ENCODE results near the gene PAEP. TPM values are rescaled to one million over a fixed set of nuclear protein-coding genes. Genes with fewer than 3 reads are reported as not detected.

Gene PAEP
- total RNA-seq, 1 experiment from 2014 or later: not detected

DNA sequence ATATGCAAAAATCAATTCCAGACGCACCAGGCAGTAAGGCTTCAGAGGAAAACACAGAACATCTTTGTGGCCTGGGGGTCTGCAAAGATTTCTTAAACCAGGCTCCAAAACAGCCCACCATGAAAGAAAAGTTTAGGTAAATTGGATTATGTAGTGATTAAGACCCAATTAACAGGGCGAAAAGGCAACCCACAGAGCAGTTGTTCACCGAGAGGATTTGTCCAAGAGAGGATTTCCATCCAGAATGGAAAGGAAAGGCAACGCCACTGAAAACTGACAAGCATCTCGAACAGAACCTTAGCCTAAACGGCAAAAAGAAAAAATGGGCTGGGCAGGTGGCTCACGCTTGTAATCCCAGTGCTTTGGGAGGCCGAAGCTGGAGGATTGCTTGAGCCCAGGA is 40.4 kb downstream of the PAEP start:
- no peak for TF ChIP-seq CTCF (IDR thresholded peaks at IDR 0.05)
- no peak for TF ChIP-seq POLR2AphosphoS5 (IDR thresholded peaks at IDR 0.05; ENCODE audit: low read depth, low read length)
- TF ChIP-seq TCF7L2 (IDR thresholded peaks at IDR 0.05; ENCODE audit: low read depth, low read length): no peak
- TF ChIP-seq, protein P1, sequence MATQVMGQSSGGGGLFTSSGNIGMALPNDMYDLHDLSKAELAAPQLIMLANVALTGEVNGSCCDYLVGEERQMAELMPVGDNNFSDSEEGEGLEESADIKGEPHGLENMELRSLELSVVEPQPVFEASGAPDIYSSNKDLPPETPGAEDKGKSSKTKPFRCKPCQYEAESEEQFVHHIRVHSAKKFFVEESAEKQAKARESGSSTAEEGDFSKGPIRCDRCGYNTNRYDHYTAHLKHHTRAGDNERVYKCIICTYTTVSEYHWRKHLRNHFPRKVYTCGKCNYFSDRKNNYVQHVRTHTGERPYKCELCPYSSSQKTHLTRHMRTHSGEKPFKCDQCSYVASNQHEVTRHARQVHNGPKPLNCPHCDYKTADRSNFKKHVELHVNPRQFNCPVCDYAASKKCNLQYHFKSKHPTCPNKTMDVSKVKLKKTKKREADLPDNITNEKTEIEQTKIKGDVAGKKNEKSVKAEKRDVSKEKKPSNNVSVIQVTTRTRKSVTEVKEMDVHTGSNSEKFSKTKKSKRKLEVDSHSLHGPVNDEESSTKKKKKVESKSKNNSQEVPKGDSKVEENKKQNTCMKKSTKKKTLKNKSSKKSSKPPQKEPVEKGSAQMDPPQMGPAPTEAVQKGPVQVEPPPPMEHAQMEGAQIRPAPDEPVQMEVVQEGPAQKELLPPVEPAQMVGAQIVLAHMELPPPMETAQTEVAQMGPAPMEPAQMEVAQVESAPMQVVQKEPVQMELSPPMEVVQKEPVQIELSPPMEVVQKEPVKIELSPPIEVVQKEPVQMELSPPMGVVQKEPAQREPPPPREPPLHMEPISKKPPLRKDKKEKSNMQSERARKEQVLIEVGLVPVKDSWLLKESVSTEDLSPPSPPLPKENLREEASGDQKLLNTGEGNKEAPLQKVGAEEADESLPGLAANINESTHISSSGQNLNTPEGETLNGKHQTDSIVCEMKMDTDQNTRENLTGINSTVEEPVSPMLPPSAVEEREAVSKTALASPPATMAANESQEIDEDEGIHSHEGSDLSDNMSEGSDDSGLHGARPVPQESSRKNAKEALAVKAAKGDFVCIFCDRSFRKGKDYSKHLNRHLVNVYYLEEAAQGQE (IDR thresholded peaks at IDR 0.05; ENCODE audit: insufficient read depth in 1 of 2, low read depth in 2 of 2, low read length in 1 of 2): no peak
- TF ChIP-seq SIN3A (IDR thresholded peaks at IDR 0.05; ENCODE audit: borderline replicate concordance, insufficient read depth, low read depth, low read length): no peak
- Histone ChIP-seq H3K4me1 (ENCODE audit: control insufficient read depth, insufficient read depth, low read length) (no peaks in the 10 kb centered on the region), H3K9me3 (ENCODE audit: control insufficient read depth, insufficient read depth, low read depth, low read length) (no peaks in the 10 kb centered on the region), H3K4me3 (ENCODE audit: low read depth in 2 of 2, low read length in 2 of 2) (no peak overlapping the region), H3K36me3 (ENCODE audit: control insufficient read depth, insufficient read depth, low read length) (no peaks in the 10 kb centered on the region), H3K27me3 (ENCODE audit: control insufficient read depth, insufficient read depth, low read length) (no peaks in the 10 kb centered on the region), H3K27ac (ENCODE audit: low read length) (no peak overlapping the region)
- in situ Hi-C loops (cut with HindIII; ENCODE audit: low pct_unique_long_range_greater_than_20kb, low sequenced_read_pairs) (no loop called here), intact Hi-C loops (cut with micrococcal nuclease; ENCODE audit: unreplicated experiment) (no loop called here)
- ChIA-PET CTCF (interaction anchor here (0.7 kb wide), 2 partner anchors 15 to 1344 kb away, joined by 3 to 4 read pairs; no protein-coding TSS in a partner anchor), POLR2A (no interaction called here)
- DNase-seq (ENCODE audit: low read depth, low spot score): no peak
- ATAC-seq: no peak
- BruUV-seq (replicated peaks): no TSS peak

- POLR2A ChIA-PET: no interaction called here
- intact Hi-C loops (cut with micrococcal nuclease; ENCODE audit: unreplicated experiment): no loop called here
- Histone ChIP-seq H3K27ac (ENCODE audit: low read length) (no peak overlapping the region), H3K36me3 (ENCODE audit: control insufficient read depth, insufficient read depth, low read length) (no peaks in the 10 kb centered on the region), H3K27me3 (ENCODE audit: control insufficient read depth, insufficient read depth, low read length) (no peaks in the 10 kb centered on the region), H3K9me3 (ENCODE audit: control insufficient read depth, insufficient read depth, low read depth, low read length) (no peaks in the 10 kb centered on the region), H3K4me3 (ENCODE audit: low read depth in 2 of 2, low read length in 2 of 2) (no peak overlapping the region), H3K4me1 (ENCODE audit: control insufficient read depth, insufficient read depth, low read length) (no peaks in the 10 kb centered on the region)
- ATAC-seq: no peak
- DNase-seq (ENCODE audit: low read depth, low spot score): peak; percentile 45
- CTCF ChIA-PET: interaction anchor here (0.6 to 0.7 kb wide), 3 partner anchors 14 to 1345 kb away, joined by 3 to 4 read pairs (median 3); no protein-coding TSS in a partner anchor
- in situ Hi-C loops (cut with HindIII; ENCODE audit: low pct_unique_long_range_greater_than_20kb, low sequenced_read_pairs): no loop called here
- BruUV-seq (replicated peaks): no TSS peak
- TF ChIP-seq SIN3A (IDR thresholded peaks at IDR 0.05; ENCODE audit: borderline replicate concordance, insufficient read depth, low read depth, low read length) (no peak), CTCF (IDR thresholded peaks at IDR 0.05) (peak; percentile 88)
Observed at GRCh38 chr9:135602789-135603481, 41.4 kb downstream of the PAEP start.

Data from Panc1 (cell line).